GM12878 (cell line): ENCODE measurements around the gene CASP8.

Experiments
- CHD2 ChIP-seq: IDR thresholded peaks from 2 replicates; pipeline ENCODE4 v1.6.1; 2011; ENCODE audit warnings: low read depth, low read length, improper control_type of control experiment, borderline replicate concordance
- EZH2 ChIP-seq: IDR thresholded peaks from 2 replicates; pipeline ENCODE4 v1.6.1; 2012; ENCODE audit warnings: low read depth, mild to moderate bottlenecking, control low read depth, inconsistent platforms, low read length, borderline replicate concordance; ENCODE audit not compliant: control insufficient read depth
- FOXK2 ChIP-seq: fragments of 450-650 bp; IDR thresholded peaks from 2 replicates; pipeline ENCODE4 v1.6.1; 2017; ENCODE audit warnings: mild to moderate bottlenecking, moderate library complexity
- POLR2A ChIP-seq: IDR thresholded peaks from 2 replicates; pipeline ENCODE4 v1.6.1; 2011; ENCODE audit warnings: low read depth, mild to moderate bottlenecking, low read length
- POLR2AphosphoS5 ChIP-seq: IDR thresholded peaks from 2 replicates; pipeline ENCODE4 v1.6.1; 2011; ENCODE audit warnings: mild to moderate bottlenecking, low read length, inconsistent platforms
- REST ChIP-seq: IDR thresholded peaks from 2 replicates; pipeline ENCODE4 v1.6.1; 2012; ENCODE audit warnings: mild to moderate bottlenecking, low read depth, low read length
- RFX5 ChIP-seq: IDR thresholded peaks from 2 replicates; pipeline ENCODE4 v1.6.1; 2011; ENCODE audit warnings: low read depth, low read length, improper control_type of control experiment
- ZNF274 ChIP-seq: IDR thresholded peaks from one replicate; pipeline ENCODE4 v1.8.0; 2011; ENCODE audit not compliant: insufficient read length, insufficient read depth
- TF ChIP-seq, protein P1 (sequence below), 3 experiments: IDR thresholded peaks in 2 of 3; conservative IDR thresholded peaks in 1 of 3; 2 replicates each; pipeline ENCODE4 v1.5.1; 2011; ENCODE audit warnings: low read depth in 3 of 3, low read length in 3 of 3, mild to moderate bottlenecking in 3 of 3, control low read depth in 2 of 3, moderate library complexity in 2 of 3, inconsistent platforms in 1 of 3, mixed read lengths in 1 of 3; ENCODE audit not compliant: control insufficient read depth in 2 of 3, insufficient read depth in 1 of 3; ENCODE audit errors: extremely low read depth in 1 of 3

DNA sequence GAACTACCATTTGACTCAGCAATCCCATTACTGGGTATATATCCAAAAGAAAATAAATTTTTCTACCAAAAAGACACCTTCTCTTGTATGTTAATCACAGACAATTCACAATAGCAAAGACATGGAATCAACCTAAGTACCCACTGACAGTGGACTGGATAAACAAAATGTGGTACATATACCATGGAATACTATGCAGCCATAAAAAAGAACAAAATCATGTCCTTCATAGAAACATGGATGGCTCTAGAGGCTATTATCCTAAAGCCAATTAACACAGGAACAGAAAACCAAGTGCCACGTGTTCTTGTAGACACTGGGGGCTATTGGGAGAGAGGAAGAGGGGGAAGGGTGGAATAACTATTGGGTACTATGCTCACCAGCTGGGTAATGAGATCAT is 69.1 kb downstream of the CASP8 start:
- TF ChIP-seq, protein P1, sequence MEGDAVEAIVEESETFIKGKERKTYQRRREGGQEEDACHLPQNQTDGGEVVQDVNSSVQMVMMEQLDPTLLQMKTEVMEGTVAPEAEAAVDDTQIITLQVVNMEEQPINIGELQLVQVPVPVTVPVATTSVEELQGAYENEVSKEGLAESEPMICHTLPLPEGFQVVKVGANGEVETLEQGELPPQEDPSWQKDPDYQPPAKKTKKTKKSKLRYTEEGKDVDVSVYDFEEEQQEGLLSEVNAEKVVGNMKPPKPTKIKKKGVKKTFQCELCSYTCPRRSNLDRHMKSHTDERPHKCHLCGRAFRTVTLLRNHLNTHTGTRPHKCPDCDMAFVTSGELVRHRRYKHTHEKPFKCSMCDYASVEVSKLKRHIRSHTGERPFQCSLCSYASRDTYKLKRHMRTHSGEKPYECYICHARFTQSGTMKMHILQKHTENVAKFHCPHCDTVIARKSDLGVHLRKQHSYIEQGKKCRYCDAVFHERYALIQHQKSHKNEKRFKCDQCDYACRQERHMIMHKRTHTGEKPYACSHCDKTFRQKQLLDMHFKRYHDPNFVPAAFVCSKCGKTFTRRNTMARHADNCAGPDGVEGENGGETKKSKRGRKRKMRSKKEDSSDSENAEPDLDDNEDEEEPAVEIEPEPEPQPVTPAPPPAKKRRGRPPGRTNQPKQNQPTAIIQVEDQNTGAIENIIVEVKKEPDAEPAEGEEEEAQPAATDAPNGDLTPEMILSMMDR (IDR thresholded peaks at IDR 0.05 in 2 of 3, conservative IDR thresholded peaks at IDR 0.05 in 1 of 3; ENCODE audit: control insufficient read depth in 2 of 3, extremely low read depth in 1 of 3, insufficient read depth in 1 of 3, low read depth in 3 of 3, low read length in 3 of 3), result no peak
- TF ChIP-seq ZNF274 (no peak), POLR2A (no peak), CHD2 (no peak), POLR2AphosphoS5 (no peak), EZH2 (no peak), RFX5 (no peak), FOXK2 (no peak), REST (no peak)
